B cell (primary cell): ENCODE data around the gene EXOC4. TPM values are rescaled to one million over a fixed set of nuclear protein-coding genes. Genes with fewer than 3 reads are reported as not detected.

Experiments used
- ATAC-seq: fragments of 200-7000 bp; cut with Tn5 transposase; one replicate; pipeline ENCODE4 v1.10.0; 2021; ENCODE audit warnings: low read depth, mild to moderate bottlenecking, moderate number of reproducible peaks, moderate library complexity
- CTCF ChIA-PET: fragments of 350-600 bp; sonication (Branson Sonifier 250); formaldehyde crosslinking; loops from one replicate; lab custom pipeline; 2021; ENCODE audit warnings: antibody characterized with exemption, inconsistent platforms; lab: Charles Lee
- POLR2A ChIA-PET: fragments of 350-600 bp; sonication (Branson Sonifier 250); formaldehyde crosslinking; loops from one replicate; lab custom pipeline; 2021; ENCODE audit warnings: antibody characterized with exemption; lab: Charles Lee
- DNase-seq: peaks from one replicate; pipeline ENCODE4 v3.0.0; 2013
- H2AFZ ChIP-seq: 2 replicates; pipeline ENCODE4 v1.6.1; 2012; ENCODE audit warnings: mild to moderate bottlenecking, low read depth, low read length; ENCODE audit not compliant: insufficient read depth, poor library complexity, severe bottlenecking
- H3K27ac ChIP-seq, 2 donors: 1 replicate in 1 of 2; 2 replicates in 1 of 2; pipeline ENCODE4 v1.5.1; 2012 to 2013; ENCODE audit warnings: low read length in 2 of 2, mild to moderate bottlenecking in 2 of 2, moderate library complexity in 1 of 2
- H3K27me3 ChIP-seq, 4 experiments: fragments of 200-600 bp in 1 of 4; sonication (generic) in 1 of 4; replicated peaks in 1 of 4; 1 replicate in 2 of 4; 2 replicates in 2 of 4; pipeline versions ENCODE4 v1.6.1 to v1.7.0; 2013 to 2016; ENCODE audit warnings: low read length in 3 of 4, mild to moderate bottlenecking in 2 of 4, mixed read lengths in 1 of 4, moderate library complexity in 1 of 4; ENCODE audit not compliant: insufficient read depth in 4 of 4, control insufficient read depth in 3 of 4; ENCODE audit errors: control extremely low read depth in 1 of 4
- H3K36me3 ChIP-seq, 2 experiments: replicated peaks in 1 of 2; 1 replicate in 1 of 2; 2 replicates in 1 of 2; pipeline versions ENCODE4 v1.6.1 to v1.7.1; 2013; ENCODE audit warnings: low read length in 1 of 2; ENCODE audit not compliant: insufficient read depth in 2 of 2, control insufficient read depth in 1 of 2; ENCODE audit errors: control extremely low read depth in 1 of 2, extremely low read depth in 1 of 2
- H3K4me1 ChIP-seq, 2 donors: fragments of 200-600 bp in 1 of 2; sonication (generic) in 1 of 2; 1 replicate in 1 of 2; 2 replicates in 1 of 2; pipeline versions ENCODE4 v1.5.1 to v1.6.1; 2013 to 2017; ENCODE audit warnings: low read length in 2 of 2; ENCODE audit not compliant: control insufficient read depth in 2 of 2, insufficient read depth in 2 of 2
- H3K4me2 ChIP-seq: replicated peaks from 2 replicates; pipeline ENCODE3; 2012; ENCODE audit warnings: mild to moderate bottlenecking, low read depth, low read length; ENCODE audit not compliant: poor library complexity, severe bottlenecking
- H3K4me3 ChIP-seq, 5 experiments: fragments of 200-600 bp in 1 of 5; sonication (generic) in 1 of 5; 1 replicate in 3 of 5; 2 replicates in 2 of 5; pipeline versions ENCODE4 v1.5.1 to v1.7.0; 2011 to 2016; ENCODE audit warnings: low read length in 4 of 5, mild to moderate bottlenecking in 4 of 5, low read depth in 2 of 5, control low read depth in 1 of 5, moderate library complexity in 1 of 5; ENCODE audit not compliant: insufficient read depth in 1 of 5; ENCODE audit errors: control extremely low read depth in 1 of 5, extremely low read depth in 1 of 5
- H3K79me2 ChIP-seq: fragments of 200-600 bp; sonication (generic); one replicate; pipeline ENCODE4 v1.6.0; 2016; ENCODE audit warnings: low read length; ENCODE audit not compliant: control insufficient read depth, insufficient read depth
- H3K9ac ChIP-seq: fragments of 200-600 bp; sonication (generic); 2 replicates; pipeline ENCODE4 v1.6.1; 2017; ENCODE audit warnings: mild to moderate bottlenecking, low read length, moderate library complexity
- H3K9me3 ChIP-seq, 3 donors: one replicate each; pipeline versions ENCODE4 v1.6.1 to v1.7.1; 2013; ENCODE audit warnings: low read length in 2 of 3; ENCODE audit not compliant: control insufficient read depth in 2 of 3, insufficient read depth in 1 of 3; ENCODE audit errors: control extremely low read depth in 1 of 3
- H4K20me1 ChIP-seq: 2 replicates; pipeline ENCODE4 v1.6.0; 2012; ENCODE audit warnings: mild to moderate bottlenecking, low read length; ENCODE audit not compliant: insufficient read depth, control insufficient read depth, poor library complexity, severe bottlenecking
- H3K27ac Mint-ChIP-seq: one replicate; pipeline ENCODE4 v1.8.0; 2021; ENCODE audit warnings: mixed read lengths
- H3K27me3 Mint-ChIP-seq: one replicate; pipeline ENCODE4 v1.8.0; 2021; ENCODE audit warnings: mixed read lengths
- H3K4me1 Mint-ChIP-seq: one replicate; pipeline ENCODE4 v1.8.0; 2021; ENCODE audit warnings: mixed read lengths
- H3K4me3 Mint-ChIP-seq: one replicate; pipeline ENCODE4 v1.8.0; 2021; ENCODE audit warnings: mixed read lengths
- H3K9me3 Mint-ChIP-seq: one replicate; pipeline ENCODE4 v1.8.0; 2022; ENCODE audit warnings: mixed read lengths; ENCODE audit not compliant: insufficient read depth
- EZH2 ChIP-seq: IDR thresholded peaks from 2 replicates; pipeline ENCODE4 v1.6.1; 2012; ENCODE audit warnings: borderline replicate concordance, low read depth, mild to moderate bottlenecking, moderate library complexity, low read length; ENCODE audit not compliant: insufficient read depth, poor library complexity, severe bottlenecking
- whole genome bisulfite sequencing: methylation state at CpG from one replicate; pipeline ENCODE4 v1.1.5; 2013; ENCODE audit warnings: missing lambda C conversion rate; ENCODE audit not compliant: insufficient coverage; 5-methylcytosine and 5-hydroxymethylcytosine counted together
- intact Hi-C: fragments of 100-400 bp; cut with micrococcal nuclease; formaldehyde crosslinking; loops from one replicate; pipeline ENCODE4 v1.10.0; 2022
- polyA plus RNA-seq: library from polyadenylated mRNA; depleted of rRNA; stranded (reverse); fragments of >200 nt; gene quantifications from 2 replicates; pipeline ENCODE4 v1.2.3, GENCODE V29; 2012
- total RNA-seq, 2 donors: library from RNA; stranded (reverse); fragments of 120-200 nt in 1 of 2; gene quantifications; 1 replicate in 1 of 2; 2 replicates in 1 of 2; pipeline versions ENCODE4 v1.2.3 to v1.2.4, GENCODE V29; 2013 to 2022
- TF ChIP-seq, protein P1 (sequence below): fragments of 200-600 bp; IDR thresholded peaks from one replicate; pipeline ENCODE4 v1.8.0; 2022; ENCODE audit warnings: antibody characterized with exemption, mild to moderate bottlenecking

The EXOC4 gene
- total and polyA plus RNA-seq, 2 donors (not counting 1 experiment from before 2014, with no cell fraction given): 16.7 to 135 TPM

DNA sequence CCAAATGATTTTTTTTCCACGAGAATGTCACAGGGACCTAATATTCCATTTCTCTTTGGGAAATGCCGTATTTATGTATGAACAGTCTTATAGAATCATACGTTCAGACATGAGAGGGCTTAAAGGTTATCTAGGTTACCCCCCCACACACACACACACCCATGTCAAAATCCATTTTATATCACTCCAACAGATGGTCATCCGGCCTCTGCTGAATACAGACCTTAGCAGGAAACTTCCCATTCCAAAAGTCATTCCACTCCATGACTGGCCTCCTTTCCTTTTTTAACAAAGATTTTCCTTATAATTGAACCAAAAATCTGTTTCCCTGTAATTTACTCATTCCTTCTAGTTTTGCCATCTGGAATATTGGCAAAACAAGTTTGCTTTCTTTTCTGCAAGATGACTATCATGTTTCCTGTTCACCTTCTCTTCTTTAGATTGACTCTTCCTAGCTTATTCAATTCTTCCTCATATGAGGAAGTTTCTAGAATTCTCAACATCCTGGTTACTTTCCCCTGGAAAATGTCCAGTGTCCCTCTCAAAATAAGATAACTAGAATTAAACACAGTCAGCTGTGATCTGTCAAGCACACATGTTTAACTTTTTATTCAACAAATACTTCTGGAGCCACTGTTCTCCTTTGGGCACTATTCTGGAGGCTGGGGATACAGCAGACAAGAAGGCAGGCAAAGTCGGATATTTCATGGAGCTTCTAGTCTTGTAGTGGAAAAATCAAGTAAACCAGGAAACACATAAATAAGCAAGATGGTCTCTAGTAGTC lies 597.8 kb downstream of the EXOC4 start:
- H3K9me3 Mint-ChIP-seq: no peaks in the 10 kb centered on the region

GRCh38 chr7:133851411-133851810 lies 598.5 kb downstream of the EXOC4 start:
- no peaks in the 10 kb centered on the region for H3K27me3 Mint-ChIP-seq
- H3K27ac Mint-ChIP-seq: no peak overlapping the region
- ChIA-PET CTCF (no interaction called here), POLR2A (interaction anchor here (0.6 kb wide), 1 partner anchor 1057 kb away, joined by 3 read pairs; no protein-coding TSS in a partner anchor)
- H3K27ac ChIP-seq: no peak overlapping the region
- no peak overlapping the region for H3K4me3 ChIP-seq
- H3K4me1 ChIP-seq: no peaks in the 10 kb centered on the region
- intact Hi-C loops: no loop called here
- ATAC-seq: no peak
- H3K4me2 ChIP-seq: no peak overlapping the region
- no peak overlapping the region for H3K4me3 Mint-ChIP-seq
- H2AFZ ChIP-seq: no peak overlapping the region
- TF ChIP-seq EZH2: no peak
- TF ChIP-seq, protein P1, sequence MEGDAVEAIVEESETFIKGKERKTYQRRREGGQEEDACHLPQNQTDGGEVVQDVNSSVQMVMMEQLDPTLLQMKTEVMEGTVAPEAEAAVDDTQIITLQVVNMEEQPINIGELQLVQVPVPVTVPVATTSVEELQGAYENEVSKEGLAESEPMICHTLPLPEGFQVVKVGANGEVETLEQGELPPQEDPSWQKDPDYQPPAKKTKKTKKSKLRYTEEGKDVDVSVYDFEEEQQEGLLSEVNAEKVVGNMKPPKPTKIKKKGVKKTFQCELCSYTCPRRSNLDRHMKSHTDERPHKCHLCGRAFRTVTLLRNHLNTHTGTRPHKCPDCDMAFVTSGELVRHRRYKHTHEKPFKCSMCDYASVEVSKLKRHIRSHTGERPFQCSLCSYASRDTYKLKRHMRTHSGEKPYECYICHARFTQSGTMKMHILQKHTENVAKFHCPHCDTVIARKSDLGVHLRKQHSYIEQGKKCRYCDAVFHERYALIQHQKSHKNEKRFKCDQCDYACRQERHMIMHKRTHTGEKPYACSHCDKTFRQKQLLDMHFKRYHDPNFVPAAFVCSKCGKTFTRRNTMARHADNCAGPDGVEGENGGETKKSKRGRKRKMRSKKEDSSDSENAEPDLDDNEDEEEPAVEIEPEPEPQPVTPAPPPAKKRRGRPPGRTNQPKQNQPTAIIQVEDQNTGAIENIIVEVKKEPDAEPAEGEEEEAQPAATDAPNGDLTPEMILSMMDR: no peak
- no peaks in the 10 kb centered on the region for H3K36me3 ChIP-seq
- no peak for DNase-seq
- no peaks in the 10 kb centered on the region for H4K20me1 ChIP-seq
- no peaks in the 10 kb centered on the region for H3K9me3 Mint-ChIP-seq
- H3K79me2 ChIP-seq: no peaks in the 10 kb centered on the region
- no peak overlapping the region for H3K9ac ChIP-seq
- no peaks in the 10 kb centered on the region for H3K27me3 ChIP-seq
- peaks cover 13% of the 10 kb centered on the region for H3K4me1 Mint-ChIP-seq
- H3K9me3 ChIP-seq: no peaks in the 10 kb centered on the region
- 100% methylated on average over 2 of the region's 2 CpGs for WGBS

More for the DNA sequence above, 597.8 kb downstream of the EXOC4 start:
- H3K4me3 Mint-ChIP-seq: no peak overlapping the region
- Histone ChIP-seq H3K4me3 (no peak overlapping the region), H3K27ac (no peak overlapping the region), H2AFZ (no peak overlapping the region), H3K9me3 (no peaks in the 10 kb centered on the region), H3K27me3 (no peaks in the 10 kb centered on the region), H3K79me2 (no peaks in the 10 kb centered on the region), H3K4me1 (no peaks in the 10 kb centered on the region), H3K9ac (no peak overlapping the region), H3K4me2 (no peak overlapping the region), H4K20me1 (no peaks in the 10 kb centered on the region), H3K36me3 (no peaks in the 10 kb centered on the region)
- intact Hi-C loops: no loop called here
- ATAC-seq (no peak), DNase-seq (no peak)
- 87% methylated on average over 2 of the region's 5 CpGs for WGBS
- no peak overlapping the region for H3K27ac Mint-ChIP-seq
- peaks cover 13% of the 10 kb centered on the region for H3K4me1 Mint-ChIP-seq
- CTCF ChIA-PET: no interaction called here
- POLR2A ChIA-PET: interaction anchor here (0.6 kb wide), 1 partner anchor 1056 kb away, joined by 3 read pairs; no protein-coding TSS in a partner anchor
- no peaks in the 10 kb centered on the region for H3K27me3 Mint-ChIP-seq
- TF ChIP-seq, protein P1: no peak
- TF ChIP-seq EZH2: no peak
